ENCODE measurements around the gene ARRDC4.

Gene ARRDC4, protein sequence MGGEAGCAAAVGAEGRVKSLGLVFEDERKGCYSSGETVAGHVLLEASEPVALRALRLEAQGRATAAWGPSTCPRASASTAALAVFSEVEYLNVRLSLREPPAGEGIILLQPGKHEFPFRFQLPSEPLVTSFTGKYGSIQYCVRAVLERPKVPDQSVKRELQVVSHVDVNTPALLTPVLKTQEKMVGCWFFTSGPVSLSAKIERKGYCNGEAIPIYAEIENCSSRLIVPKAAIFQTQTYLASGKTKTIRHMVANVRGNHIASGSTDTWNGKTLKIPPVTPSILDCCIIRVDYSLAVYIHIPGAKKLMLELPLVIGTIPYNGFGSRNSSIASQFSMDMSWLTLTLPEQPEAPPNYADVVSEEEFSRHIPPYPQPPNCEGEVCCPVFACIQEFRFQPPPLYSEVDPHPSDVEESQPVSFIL

DNA sequence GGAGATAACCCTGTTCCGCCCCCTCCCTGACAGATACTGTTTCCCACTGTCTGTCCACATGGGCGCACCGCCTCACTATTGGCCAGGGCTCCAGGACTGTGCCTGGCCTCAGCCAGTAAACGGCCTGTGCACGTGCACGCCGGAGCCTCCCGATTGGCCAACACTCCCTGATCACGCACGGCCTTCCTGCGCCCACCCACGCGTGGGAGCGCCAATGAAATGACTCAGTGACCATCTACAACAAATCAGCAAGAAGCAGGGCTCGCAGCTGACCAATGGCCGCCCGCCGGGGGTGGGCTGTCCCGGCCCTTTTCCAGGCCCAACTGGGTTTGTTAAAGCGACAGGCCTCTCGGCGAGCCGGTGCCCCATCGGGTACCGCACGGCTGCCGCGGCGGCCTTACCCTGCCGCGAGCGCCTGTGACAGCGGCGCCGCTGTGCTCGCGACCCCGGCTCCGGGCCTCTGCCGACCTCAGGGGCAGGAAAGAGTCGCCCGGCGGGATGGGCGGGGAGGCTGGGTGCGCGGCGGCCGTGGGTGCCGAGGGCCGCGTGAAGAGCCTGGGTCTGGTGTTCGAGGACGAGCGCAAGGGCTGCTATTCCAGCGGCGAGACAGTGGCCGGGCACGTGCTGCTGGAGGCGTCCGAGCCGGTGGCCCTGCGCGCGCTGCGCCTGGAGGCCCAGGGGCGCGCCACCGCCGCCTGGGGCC is at the start of gene ARRDC4:
TSS of gene ARRDC4 (plus strand) at position 340 of the 703 bp plus-strand sequence. CDS start at position 499, 159 bp downstream.
- Mint-ChIP-seq H3K4me1 (peaks cover 19% of the 10 kb centered on the region), H3K36me3 (no peaks in the 10 kb centered on the region), H3K9me3 (peaks cover 9% of the 10 kb centered on the region), H3K27ac (peak within 1 kb of the TSS; percentile 82), H3K4me3 (peak within 1 kb of the TSS; percentile 82), H3K27me3 (peaks cover 16% of the 10 kb centered on the region)
- peak; percentile 97 for ATAC-seq

DNA sequence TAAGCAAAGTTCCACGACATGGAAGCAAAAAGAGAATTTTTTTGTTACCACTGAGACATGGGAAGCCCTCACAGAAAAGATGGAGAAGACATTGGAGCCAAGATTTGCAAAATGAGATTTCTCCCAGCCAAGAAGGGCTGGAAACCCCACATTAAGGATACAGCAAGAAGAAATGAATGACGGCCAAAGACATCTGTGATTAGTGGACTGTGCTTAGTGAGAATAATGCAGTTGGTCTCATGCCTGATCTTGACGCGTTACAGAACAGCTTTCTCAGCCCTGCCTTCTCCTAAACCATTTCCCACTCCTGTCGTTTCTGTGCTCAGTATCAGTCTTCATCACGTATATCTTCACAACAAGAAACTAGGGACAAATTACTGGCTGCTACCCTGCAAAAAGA is 45.8 kb upstream of the ARRDC4 start:
- H3K4me1 Mint-ChIP-seq, result no peaks in the 10 kb centered on the region
- no peaks in the 10 kb centered on the region for H3K9me3 Mint-ChIP-seq
- H3K27ac Mint-ChIP-seq, result no peak overlapping the region
- no peak for ATAC-seq
- no peak overlapping the region for H3K4me3 Mint-ChIP-seq
- no peaks in the 10 kb centered on the region for H3K27me3 Mint-ChIP-seq
- no peaks in the 10 kb centered on the region for H3K36me3 Mint-ChIP-seq

DNA sequence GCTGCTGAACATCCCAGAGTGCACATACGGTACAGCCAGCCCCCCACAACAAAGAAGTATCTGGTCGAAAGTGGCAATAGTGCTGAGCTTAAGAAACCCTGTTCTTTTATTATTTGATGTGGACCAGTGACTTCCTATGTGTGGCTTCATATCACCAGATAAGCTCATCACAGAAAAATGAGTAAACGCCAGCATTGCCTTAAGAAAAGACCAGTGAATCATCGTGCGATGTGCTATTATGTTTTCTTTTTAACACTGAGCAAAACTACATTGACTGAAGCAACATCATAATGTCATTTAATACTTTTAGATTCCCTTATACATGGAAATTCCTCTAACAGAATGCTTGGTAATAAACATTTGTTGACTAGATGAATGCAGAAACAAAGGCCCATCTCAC is 45.2 kb upstream of the ARRDC4 start:
- Mint-ChIP-seq H3K9me3 (no peaks in the 10 kb centered on the region), H3K27me3 (no peaks in the 10 kb centered on the region), H3K4me1 (no peaks in the 10 kb centered on the region), H3K27ac (no peak overlapping the region), H3K4me3 (no peak overlapping the region), H3K36me3 (no peaks in the 10 kb centered on the region)
- no peak for ATAC-seq

DNA sequence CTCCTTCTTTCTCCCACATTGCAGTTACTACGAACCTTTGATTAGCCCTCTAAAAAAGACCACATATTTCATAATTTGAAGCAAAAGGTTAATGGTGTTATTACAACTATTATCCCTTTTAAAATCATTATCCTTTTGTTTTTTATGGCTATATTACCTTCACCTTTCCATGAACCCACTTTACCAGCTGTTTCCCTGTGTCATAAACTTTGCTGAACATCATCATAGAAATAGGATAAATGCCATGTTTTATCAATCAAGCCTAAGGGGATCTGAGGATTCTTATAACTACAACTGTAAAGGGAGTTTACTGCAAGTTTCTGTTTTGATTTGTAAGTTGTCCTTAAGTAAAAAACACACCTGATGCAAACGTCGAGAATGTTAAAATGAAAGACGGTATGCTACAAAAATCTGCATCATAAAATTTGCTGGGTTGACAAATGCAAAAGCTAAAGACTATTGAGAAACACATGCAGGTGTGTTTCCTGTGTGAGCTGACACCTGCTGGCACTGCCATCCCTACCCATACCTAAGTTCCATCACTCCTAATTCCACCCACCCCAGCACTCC is 39.1 kb upstream of the ARRDC4 start:
- Mint-ChIP-seq H3K27me3 (no peaks in the 10 kb centered on the region), H3K27ac (no peak overlapping the region), H3K4me1 (no peaks in the 10 kb centered on the region), H3K9me3 (peaks cover 6% of the 10 kb centered on the region), H3K36me3 (no peaks in the 10 kb centered on the region), H3K4me3 (no peak overlapping the region)
- ATAC-seq, result no peak

DNA sequence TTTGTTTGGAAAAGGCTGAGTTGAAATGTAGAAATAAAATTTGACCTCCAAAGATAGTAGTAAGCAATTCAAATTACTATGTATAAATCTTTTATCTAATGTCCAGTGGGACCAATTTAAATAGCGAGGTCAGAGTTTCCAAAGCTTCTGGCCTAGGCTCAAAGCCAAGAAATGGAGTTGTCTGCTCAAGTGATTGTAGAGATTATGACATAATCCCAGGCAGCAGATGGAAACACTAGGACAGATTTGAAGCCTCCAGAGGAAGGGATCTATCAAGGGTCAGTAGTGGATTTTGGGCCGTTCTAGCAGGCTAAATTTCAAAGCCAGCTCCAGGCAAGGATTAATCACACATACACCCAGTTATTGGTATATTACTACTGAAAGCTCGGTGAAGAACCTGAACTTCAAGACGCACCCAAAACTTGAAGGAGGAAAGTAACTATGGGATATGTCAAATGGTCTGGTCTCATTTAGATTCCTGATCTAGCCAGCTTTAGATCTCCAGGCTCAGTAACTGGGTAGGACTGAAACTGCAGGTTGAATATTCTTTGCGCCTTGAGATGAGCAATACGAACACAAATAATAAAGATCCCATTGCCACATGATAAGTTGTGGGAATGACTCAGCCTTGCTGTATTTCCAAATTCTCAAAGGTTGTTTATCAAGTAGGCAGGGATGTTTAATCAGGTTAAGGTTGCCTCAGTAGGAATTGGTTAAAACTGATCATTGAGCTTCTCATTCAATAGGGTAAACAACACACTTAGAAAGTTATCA is 30.9 kb upstream of the ARRDC4 start:
- Mint-ChIP-seq H3K27ac (no peak overlapping the region), H3K36me3 (no peaks in the 10 kb centered on the region), H3K27me3 (no peaks in the 10 kb centered on the region), H3K4me1 (no peaks in the 10 kb centered on the region), H3K4me3 (no peak overlapping the region), H3K9me3 (peaks cover 14% of the 10 kb centered on the region)
- ATAC-seq, result no peak

GRCh38 chr15:97930230-97930629 is 30.3 kb upstream of the ARRDC4 start:
- no peak for ATAC-seq
- Mint-ChIP-seq H3K27ac (no peak overlapping the region), H3K4me3 (no peak overlapping the region), H3K4me1 (no peaks in the 10 kb centered on the region), H3K36me3 (no peaks in the 10 kb centered on the region), H3K27me3 (no peaks in the 10 kb centered on the region), H3K9me3 (peaks cover 14% of the 10 kb centered on the region)

GRCh38 chr15:97931314-97931713 is 29.2 kb upstream of the ARRDC4 start:
- Mint-ChIP-seq H3K4me1 (no peaks in the 10 kb centered on the region), H3K36me3 (no peaks in the 10 kb centered on the region), H3K27ac (no peak overlapping the region), H3K9me3 (peaks cover 18% of the 10 kb centered on the region), H3K4me3 (no peak overlapping the region), H3K27me3 (no peaks in the 10 kb centered on the region)
- ATAC-seq, result no peak

DNA sequence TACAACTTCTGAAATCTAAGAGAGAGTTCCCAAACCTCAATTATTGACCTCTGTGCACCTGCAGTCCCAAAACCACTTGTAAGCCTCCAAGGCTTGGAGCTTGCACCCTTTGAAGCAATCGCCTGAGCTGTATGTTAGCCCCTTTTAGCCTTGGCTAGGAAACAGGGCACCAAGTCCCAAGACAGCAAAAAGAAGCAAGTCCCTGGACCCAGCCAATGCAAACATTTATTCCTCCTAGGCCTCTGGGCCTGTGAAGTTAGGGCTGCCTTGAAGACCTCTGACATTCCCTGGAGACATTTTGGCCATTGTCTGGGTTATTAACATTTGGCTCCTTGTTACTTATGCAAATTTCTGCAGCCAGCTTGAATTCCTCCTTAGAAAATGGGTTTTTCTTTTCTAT is 26.9 kb upstream of the ARRDC4 start:
- H3K27ac Mint-ChIP-seq, result no peak overlapping the region
- H3K4me1 Mint-ChIP-seq, result no peaks in the 10 kb centered on the region
- H3K36me3 Mint-ChIP-seq, result no peaks in the 10 kb centered on the region
- H3K4me3 Mint-ChIP-seq, result no peak overlapping the region
- no peak for ATAC-seq
- H3K9me3 Mint-ChIP-seq, result peaks cover 18% of the 10 kb centered on the region
- no peaks in the 10 kb centered on the region for H3K27me3 Mint-ChIP-seq

GRCh38 chr15:97940993-97941392 is 19.5 kb upstream of the ARRDC4 start:
- peaks cover 3% of the 10 kb centered on the region for H3K9me3 Mint-ChIP-seq
- H3K4me3 Mint-ChIP-seq, result no peak overlapping the region
- no peak for ATAC-seq
- no peak overlapping the region for H3K27ac Mint-ChIP-seq
- H3K4me1 Mint-ChIP-seq, result no peaks in the 10 kb centered on the region
- no peaks in the 10 kb centered on the region for H3K36me3 Mint-ChIP-seq
- H3K27me3 Mint-ChIP-seq, result no peaks in the 10 kb centered on the region

GRCh38 chr15:97941572-97941971 is 18.9 kb upstream of the ARRDC4 start:
- Mint-ChIP-seq H3K27ac (no peak overlapping the region), H3K9me3 (no peaks in the 10 kb centered on the region), H3K4me1 (no peaks in the 10 kb centered on the region), H3K36me3 (no peaks in the 10 kb centered on the region), H3K27me3 (no peaks in the 10 kb centered on the region), H3K4me3 (no peak overlapping the region)
- no peak for ATAC-seq

- no peaks in the 10 kb centered on the region for H3K9me3 Mint-ChIP-seq
- H3K4me1 Mint-ChIP-seq, result no peaks in the 10 kb centered on the region
- H3K36me3 Mint-ChIP-seq, result no peaks in the 10 kb centered on the region
- H3K27me3 Mint-ChIP-seq, result no peaks in the 10 kb centered on the region
- no peak overlapping the region for H3K4me3 Mint-ChIP-seq
- H3K27ac Mint-ChIP-seq, result no peak overlapping the region
- ATAC-seq, result no peak
These were observed 15.8 kb upstream of the ARRDC4 start for GRCh38 chr15:97944724-97945123.

DNA sequence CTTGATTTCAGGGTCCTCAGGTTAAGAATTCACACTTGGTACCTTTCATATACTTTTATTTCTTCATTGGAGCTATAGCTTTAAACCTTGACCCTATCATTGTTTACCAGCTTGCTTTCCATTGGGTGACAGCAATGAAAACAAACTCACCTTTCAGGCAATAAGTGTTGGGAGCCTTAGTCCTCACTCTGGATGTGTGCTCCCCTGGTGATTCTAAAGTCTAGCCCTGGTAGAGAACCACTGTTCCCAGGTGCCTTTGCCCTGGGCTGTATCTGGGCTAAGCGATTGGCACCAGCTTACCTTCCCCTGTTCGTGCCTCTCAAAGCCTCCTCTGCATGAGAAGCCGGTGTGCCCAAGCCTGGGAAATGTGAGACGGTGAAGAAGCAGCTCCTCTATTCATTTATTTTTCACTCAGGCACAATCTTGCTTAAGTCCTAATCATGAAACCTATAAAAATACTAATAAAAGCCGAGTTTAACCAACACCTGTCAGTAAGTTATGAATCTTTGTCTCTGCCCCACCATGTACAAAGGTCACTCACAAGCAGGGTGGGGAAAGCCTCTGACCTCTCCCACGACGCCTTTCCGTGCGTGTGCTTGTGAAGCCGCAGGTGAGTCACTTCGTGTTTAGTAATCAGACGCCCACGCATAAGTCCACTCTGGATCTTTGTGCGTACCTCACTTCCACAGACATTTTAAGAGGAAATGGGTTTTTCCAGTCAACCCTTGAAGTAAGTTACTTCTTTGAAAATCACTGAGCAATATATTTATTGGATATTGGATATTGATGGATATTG is 12.8 kb upstream of the ARRDC4 start:
- Mint-ChIP-seq H3K4me3 (no peak overlapping the region), H3K27ac (no peak overlapping the region), H3K36me3 (no peaks in the 10 kb centered on the region), H3K27me3 (no peaks in the 10 kb centered on the region), H3K9me3 (no peaks in the 10 kb centered on the region), H3K4me1 (no peaks in the 10 kb centered on the region)
- no peak for ATAC-seq

GRCh38 chr15:97953254-97953653 is 7.2 kb upstream of the ARRDC4 start:
- peaks cover 6% of the 10 kb centered on the region for H3K9me3 Mint-ChIP-seq
- H3K27ac Mint-ChIP-seq, result no peak overlapping the region
- H3K4me1 Mint-ChIP-seq, result no peaks in the 10 kb centered on the region
- ATAC-seq, result no peak
- H3K4me3 Mint-ChIP-seq, result no peak overlapping the region
- H3K27me3 Mint-ChIP-seq, result no peaks in the 10 kb centered on the region
- H3K36me3 Mint-ChIP-seq, result no peaks in the 10 kb centered on the region

DNA sequence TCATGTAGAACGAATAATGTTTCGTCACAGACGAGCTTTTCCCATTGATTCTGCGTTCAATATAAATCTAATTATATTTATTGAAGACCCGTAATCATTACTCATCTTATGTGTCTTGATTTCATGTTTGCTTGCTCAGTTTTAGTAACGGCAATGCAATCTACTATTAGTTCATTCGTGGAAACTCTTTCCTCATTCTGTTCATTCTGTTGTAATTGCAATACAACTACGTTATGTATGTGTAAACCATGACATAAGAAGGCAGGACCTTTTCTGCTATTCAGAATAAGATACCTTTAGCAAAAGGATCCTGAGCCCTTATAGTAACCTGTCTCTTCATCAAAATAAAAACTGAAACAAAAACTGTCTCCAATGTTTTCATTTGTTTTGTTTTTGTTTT is 6.8 kb upstream of the ARRDC4 start:
- peaks cover 6% of the 10 kb centered on the region for H3K9me3 Mint-ChIP-seq
- H3K4me3 Mint-ChIP-seq, result no peak overlapping the region
- ATAC-seq, result no peak
- no peaks in the 10 kb centered on the region for H3K27me3 Mint-ChIP-seq
- no peaks in the 10 kb centered on the region for H3K4me1 Mint-ChIP-seq
- no peak overlapping the region for H3K27ac Mint-ChIP-seq
- H3K36me3 Mint-ChIP-seq, result no peaks in the 10 kb centered on the region
